Camera-type eye (tissue), 1 donor: ENCODE results near the gene PKDCC. TPM values are rescaled to one million over a fixed set of nuclear protein-coding genes. Genes with fewer than 3 reads are reported as not detected.

Source experiments
- total RNA-seq: library from RNA; depleted of rRNA; stranded (reverse); fragments of >200 nt; gene quantifications from one replicate; pipeline ENCODE4 v1.2.3, GENCODE V29; 2014

The PKDCC gene
- 143 TPM for total RNA-seq

GRCh38 chr2:42047488-42048298 lies at the start of gene PKDCC:
Gene PKDCC (plus strand): TSS chr2:42048021. CDS start chr2:42048200, 179 bp downstream.

Other genes starting within 250 kb of the PKDCC start
- 155 TPM for gene EML4, start 121.3 kb downstream of the PKDCC start, total RNA-seq